ENCODE results near the gene SV2A. TPM values are rescaled to one million over a fixed set of nuclear protein-coding genes. Genes with fewer than 3 reads are reported as not detected.
"Not testable (repeated sequence)": the region's sequence is repeated elsewhere in the genome, so short reads cannot be mapped to it uniquely, and the experiment has no call there.

Gene SV2A
- polyA plus RNA-seq, 1 donor (not counting 4 experiments of a cell fraction or from before 2014, with no cell fraction given), result 0.28 TPM

DNA sequence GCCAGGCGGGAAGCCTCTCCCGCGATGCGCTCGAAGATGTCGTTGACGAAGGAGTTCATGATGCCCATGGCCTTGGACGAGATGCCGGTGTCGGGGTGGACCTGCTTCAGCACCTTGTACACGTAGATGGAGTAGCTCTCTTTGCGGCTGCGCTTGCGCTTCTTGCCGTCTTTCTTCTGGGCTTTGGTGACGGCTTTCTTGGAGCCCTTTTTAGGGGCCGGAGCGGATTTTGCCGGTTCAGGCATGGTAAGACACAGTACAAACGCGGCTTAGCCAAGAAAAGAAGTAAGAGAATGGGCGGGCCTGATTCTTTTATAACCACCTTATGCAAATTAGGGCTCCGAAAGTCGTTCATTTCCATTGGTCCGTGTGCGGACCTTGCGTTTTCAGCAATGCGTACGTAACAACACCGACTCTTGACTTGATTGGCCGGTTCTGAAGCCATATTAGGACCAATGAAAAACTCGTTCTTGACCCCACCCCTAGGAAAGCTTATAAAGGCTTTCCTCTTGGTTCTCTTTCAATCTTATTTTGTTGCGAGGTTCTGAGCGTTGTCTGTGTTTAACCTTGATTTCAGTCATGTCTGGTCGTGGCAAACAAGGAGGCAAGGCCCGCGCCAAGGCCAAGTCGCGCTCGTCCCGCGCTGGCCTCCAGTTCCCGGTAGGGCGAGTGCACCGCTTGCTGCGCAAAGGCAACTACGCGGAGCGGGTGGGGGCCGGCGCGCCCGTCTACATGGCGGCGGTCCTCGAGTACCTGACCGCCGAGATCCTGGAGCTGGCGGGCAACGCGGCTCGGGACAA, 31.0 kb downstream of the SV2A start:
- TF ChIP-seq, protein P1, sequence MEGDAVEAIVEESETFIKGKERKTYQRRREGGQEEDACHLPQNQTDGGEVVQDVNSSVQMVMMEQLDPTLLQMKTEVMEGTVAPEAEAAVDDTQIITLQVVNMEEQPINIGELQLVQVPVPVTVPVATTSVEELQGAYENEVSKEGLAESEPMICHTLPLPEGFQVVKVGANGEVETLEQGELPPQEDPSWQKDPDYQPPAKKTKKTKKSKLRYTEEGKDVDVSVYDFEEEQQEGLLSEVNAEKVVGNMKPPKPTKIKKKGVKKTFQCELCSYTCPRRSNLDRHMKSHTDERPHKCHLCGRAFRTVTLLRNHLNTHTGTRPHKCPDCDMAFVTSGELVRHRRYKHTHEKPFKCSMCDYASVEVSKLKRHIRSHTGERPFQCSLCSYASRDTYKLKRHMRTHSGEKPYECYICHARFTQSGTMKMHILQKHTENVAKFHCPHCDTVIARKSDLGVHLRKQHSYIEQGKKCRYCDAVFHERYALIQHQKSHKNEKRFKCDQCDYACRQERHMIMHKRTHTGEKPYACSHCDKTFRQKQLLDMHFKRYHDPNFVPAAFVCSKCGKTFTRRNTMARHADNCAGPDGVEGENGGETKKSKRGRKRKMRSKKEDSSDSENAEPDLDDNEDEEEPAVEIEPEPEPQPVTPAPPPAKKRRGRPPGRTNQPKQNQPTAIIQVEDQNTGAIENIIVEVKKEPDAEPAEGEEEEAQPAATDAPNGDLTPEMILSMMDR (optimal IDR thresholded peaks at IDR 0.05 in 1 of 3, IDR thresholded peaks at IDR 0.05 in 1 of 3, conservative IDR thresholded peaks at IDR 0.05 in 1 of 3; ENCODE audit: extremely low read depth in 1 of 3, insufficient read depth in 2 of 3, low read length in 3 of 3), result no peak
- TF ChIP-seq EZH2 (IDR thresholded peaks at IDR 0.05; ENCODE audit: low read length), result no peak
- no peak for FAIRE-seq
- dilution Hi-C loops (cut with MboI; ENCODE audit: extremely low pct_ligation_motif_present, low sequenced_read_pairs), result no loop called here

DNA sequence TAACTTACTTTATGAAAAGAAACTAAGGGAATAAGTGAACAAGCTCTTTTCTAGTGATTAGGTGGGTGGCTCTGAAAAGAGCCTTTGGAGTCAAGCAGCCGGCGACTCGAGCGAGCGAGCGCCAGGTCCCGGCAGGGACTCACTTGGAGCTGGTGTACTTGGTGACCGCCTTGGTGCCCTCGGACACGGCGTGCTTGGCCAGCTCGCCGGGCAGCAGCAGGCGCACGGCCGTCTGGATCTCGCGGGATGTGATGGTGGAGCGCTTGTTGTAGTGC, 31.6 kb downstream of the SV2A start:
- dilution Hi-C loops (cut with MboI; ENCODE audit: extremely low pct_ligation_motif_present, low sequenced_read_pairs); H3K9me1 ChIP-seq (ENCODE audit: control insufficient read depth, extremely low read depth, insufficient read depth, low read length); FAIRE-seq; H3K79me2 ChIP-seq (ENCODE audit: control insufficient read depth, insufficient read depth, low read length); DNase-seq (ENCODE audit: low read depth, low spot score); H3K27me3 ChIP-seq (ENCODE audit: control insufficient read depth, extremely low read depth, insufficient read depth, low read length); H2AFZ ChIP-seq (ENCODE audit: control insufficient read depth, low read length); H3K36me3 ChIP-seq (ENCODE audit: control insufficient read depth in 2 of 2, extremely low read depth in 1 of 2, insufficient read depth in 2 of 2, low read length in 2 of 2); H3K9me3 ChIP-seq (ENCODE audit: control insufficient read depth, low read depth, low read length); H4K20me1 ChIP-seq (ENCODE audit: control insufficient read depth, extremely low read depth, insufficient read depth, low read length): not testable (repeated sequence)
- Histone ChIP-seq H3K9ac (ENCODE audit: control insufficient read depth, extremely low read depth, insufficient read depth, low read length) (peak overlapping the region; percentile 92), H3K4me1 (ENCODE audit: control insufficient read depth, extremely low read depth, insufficient read depth, low read length) (peaks cover 20% of the 10 kb centered on the region), H3K27ac (ENCODE audit: control insufficient read depth, insufficient read depth, low read length) (peak overlapping the region; percentile 98), H3K4me2 (ENCODE audit: control insufficient read depth, extremely low read depth, insufficient read depth, low read depth, low read length) (peak overlapping the region; percentile 100), H3K4me3 (ENCODE audit: control insufficient read depth in 2 of 3, extremely low read depth in 1 of 3, insufficient read depth in 2 of 3, low read depth in 1 of 3, low read length in 3 of 3) (peak overlapping the region; percentile 53 to 89 (median 87))

More for the DNA sequence above, 31.0 kb downstream of the SV2A start:
- Histone ChIP-seq H3K27ac (ENCODE audit: control insufficient read depth, insufficient read depth, low read length) (peak overlapping the region; percentile 98), H3K79me2 (ENCODE audit: control insufficient read depth, insufficient read depth, low read length) (no peaks in the 10 kb centered on the region), H3K27me3 (ENCODE audit: control insufficient read depth, extremely low read depth, insufficient read depth, low read length) (no peaks in the 10 kb centered on the region), H3K4me3 (ENCODE audit: control insufficient read depth in 2 of 3, extremely low read depth in 1 of 3, insufficient read depth in 2 of 3, low read depth in 1 of 3, low read length in 3 of 3) (peak overlapping the region; percentile 53 to 89 (median 87)), H3K9me3 (ENCODE audit: control insufficient read depth, low read depth, low read length) (no peaks in the 10 kb centered on the region), H3K4me1 (ENCODE audit: control insufficient read depth, extremely low read depth, insufficient read depth, low read length) (peaks cover 20% of the 10 kb centered on the region), H3K9ac (ENCODE audit: control insufficient read depth, extremely low read depth, insufficient read depth, low read length) (peak overlapping the region; percentile 92), H4K20me1 (ENCODE audit: control insufficient read depth, extremely low read depth, insufficient read depth, low read length) (no peaks in the 10 kb centered on the region), H3K9me1 (ENCODE audit: control insufficient read depth, extremely low read depth, insufficient read depth, low read length) (no peaks in the 10 kb centered on the region), H3K36me3 (ENCODE audit: control insufficient read depth in 2 of 2, extremely low read depth in 1 of 2, insufficient read depth in 2 of 2, low read length in 2 of 2) (no peaks in the 10 kb centered on the region), H3K4me2 (ENCODE audit: control insufficient read depth, extremely low read depth, insufficient read depth, low read depth, low read length) (peak overlapping the region; percentile 100), H2AFZ (ENCODE audit: control insufficient read depth, low read length) (no peak overlapping the region)
- peak; percentile 99 for DNase-seq (ENCODE audit: low read depth, low spot score)

All from keratinocyte (primary cell).